MCF 10A (cell line): ENCODE data around the gene SLC24A3. TPM values are rescaled to one million over a fixed set of nuclear protein-coding genes. Genes with fewer than 3 reads are reported as not detected.

Experiments
- BruUV-seq: library from RNA; stranded (reverse); fragments of 400-500 nt; replicated peaks from 2 replicates; lab custom pipeline; 2021; lab: Mats Ljungman, UMichigan
- CTCF ChIA-PET: fragments of 300-600 bp; sonication (Branson Sonifier 250); formaldehyde crosslinking; extraction: SDS; loops from one replicate; lab custom pipeline; 2021; ENCODE audit warnings: antibody characterized with exemption, inconsistent platforms; lab: Yijun Ruan, JAX
- POLR2A ChIA-PET: fragments of 300-600, 350-650 bp; sonication (Branson Sonifier 250); formaldehyde crosslinking; extraction: SDS; loops from one replicate; lab custom pipeline; 2020; ENCODE audit warnings: antibody characterized with exemption, inconsistent platforms; lab: Yijun Ruan, JAX
- DNase-seq: peaks from one replicate; pipeline ENCODE4 v3.0.0-alpha.2; 2018; ENCODE audit not compliant: unreplicated experiment
- H3K27ac Mint-ChIP-seq: one replicate; pipeline ENCODE4 v1.8.0; 2022; ENCODE audit warnings: mild to moderate bottlenecking, low read depth, mixed read lengths; ENCODE audit not compliant: unreplicated experiment
- H3K27me3 Mint-ChIP-seq: one replicate; pipeline ENCODE4 v1.8.0; 2022; ENCODE audit warnings: mixed read lengths; ENCODE audit not compliant: insufficient read depth, unreplicated experiment
- H3K36me3 Mint-ChIP-seq: one replicate; pipeline ENCODE4 v1.8.0; 2022; ENCODE audit warnings: mild to moderate bottlenecking, moderate library complexity, mixed read lengths; ENCODE audit not compliant: insufficient read depth, unreplicated experiment
- H3K4me1 Mint-ChIP-seq: one replicate; pipeline ENCODE4 v1.8.0; 2022; ENCODE audit warnings: mixed read lengths; ENCODE audit not compliant: insufficient read depth, unreplicated experiment
- H3K4me3 Mint-ChIP-seq: one replicate; pipeline ENCODE4 v1.8.0; 2022; ENCODE audit warnings: mild to moderate bottlenecking, moderate library complexity, mixed read lengths; ENCODE audit not compliant: unreplicated experiment
- H3K9me3 Mint-ChIP-seq: one replicate; pipeline ENCODE4 v1.8.0; 2022; ENCODE audit warnings: mixed read lengths; ENCODE audit not compliant: unreplicated experiment
- intact Hi-C: fragments of 100-400 bp; cut with micrococcal nuclease; formaldehyde crosslinking; loops from 2 replicates; pipeline ENCODE4 v1.14.1; 2022
- total RNA-seq: library from RNA; stranded (reverse); gene quantifications from 2 replicates; pipeline ENCODE4 v1.2.3, GENCODE V29; 2022
- TF ChIP-seq, protein P1 (sequence below): fragments of 200-600 bp; IDR thresholded peaks from one replicate; pipeline ENCODE4 v1.8.0; 2022; ENCODE audit warnings: antibody characterized with exemption, mild to moderate bottlenecking; ENCODE audit not compliant: unreplicated experiment

The SLC24A3 gene
- total RNA-seq, 1 experiment from 2014 or later = not detected

DNA sequence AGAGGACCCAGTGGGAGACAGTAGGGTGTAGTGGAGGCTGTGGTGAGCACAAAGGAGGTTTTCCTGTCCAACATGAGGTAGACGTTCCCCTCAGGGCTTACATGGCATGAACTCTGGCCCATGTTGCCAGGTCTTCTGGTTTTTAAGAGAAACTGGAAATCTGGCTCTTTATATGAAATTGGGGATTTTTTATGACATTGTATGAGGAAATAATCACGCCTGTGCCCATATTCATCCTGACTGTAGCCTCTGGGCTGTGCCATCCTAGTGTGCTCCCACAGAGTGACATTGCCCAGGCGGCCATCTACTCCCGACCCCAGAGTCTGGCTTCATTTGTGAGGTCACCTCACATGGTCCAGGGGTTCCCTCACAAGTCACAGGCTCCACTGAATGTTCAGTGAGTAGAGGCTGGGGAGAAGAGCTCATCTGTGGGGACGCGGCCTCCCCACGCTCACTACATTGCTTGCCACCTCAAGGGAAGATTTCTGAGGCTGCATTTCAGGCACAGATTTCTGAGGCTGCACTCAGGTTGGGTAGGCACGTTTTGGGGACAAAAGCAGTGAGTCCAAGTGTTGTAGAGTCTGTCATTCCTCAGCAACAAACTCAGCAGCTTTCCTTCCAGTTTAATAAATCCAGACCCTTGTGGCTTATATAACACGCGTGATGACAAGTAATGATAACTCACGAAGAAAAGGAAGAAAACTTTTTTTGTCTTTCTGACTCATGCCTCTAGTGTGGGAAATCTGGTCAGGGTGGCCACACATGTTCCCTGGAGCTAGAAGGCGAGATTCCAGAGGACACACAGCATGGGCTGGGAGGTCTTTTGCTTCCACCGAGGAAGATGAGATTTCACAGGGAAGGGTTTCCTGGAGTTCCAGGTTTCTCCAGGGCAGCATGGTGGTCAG, 41.7 kb downstream of the SLC24A3 start:
- Mint-ChIP-seq H3K4me1 (peaks cover 25% of the 10 kb centered on the region), H3K36me3 (no peaks in the 10 kb centered on the region), H3K4me3 (no peak overlapping the region), H3K27me3 (no peaks in the 10 kb centered on the region), H3K9me3 (no peaks in the 10 kb centered on the region), H3K27ac (no peak overlapping the region)
- intact Hi-C loops = no loop called here
- POLR2A ChIA-PET = no interaction called here
- BruUV-seq = no TSS peak
- TF ChIP-seq, protein P1, sequence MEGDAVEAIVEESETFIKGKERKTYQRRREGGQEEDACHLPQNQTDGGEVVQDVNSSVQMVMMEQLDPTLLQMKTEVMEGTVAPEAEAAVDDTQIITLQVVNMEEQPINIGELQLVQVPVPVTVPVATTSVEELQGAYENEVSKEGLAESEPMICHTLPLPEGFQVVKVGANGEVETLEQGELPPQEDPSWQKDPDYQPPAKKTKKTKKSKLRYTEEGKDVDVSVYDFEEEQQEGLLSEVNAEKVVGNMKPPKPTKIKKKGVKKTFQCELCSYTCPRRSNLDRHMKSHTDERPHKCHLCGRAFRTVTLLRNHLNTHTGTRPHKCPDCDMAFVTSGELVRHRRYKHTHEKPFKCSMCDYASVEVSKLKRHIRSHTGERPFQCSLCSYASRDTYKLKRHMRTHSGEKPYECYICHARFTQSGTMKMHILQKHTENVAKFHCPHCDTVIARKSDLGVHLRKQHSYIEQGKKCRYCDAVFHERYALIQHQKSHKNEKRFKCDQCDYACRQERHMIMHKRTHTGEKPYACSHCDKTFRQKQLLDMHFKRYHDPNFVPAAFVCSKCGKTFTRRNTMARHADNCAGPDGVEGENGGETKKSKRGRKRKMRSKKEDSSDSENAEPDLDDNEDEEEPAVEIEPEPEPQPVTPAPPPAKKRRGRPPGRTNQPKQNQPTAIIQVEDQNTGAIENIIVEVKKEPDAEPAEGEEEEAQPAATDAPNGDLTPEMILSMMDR = no peak
- peak; percentile 56 for DNase-seq
- CTCF ChIA-PET = interaction anchor here (0.6 kb wide), 3 partner anchors 107 to 831 kb away, joined by 3 to 4 read pairs (median 3); no protein-coding TSS in a partner anchor

DNA sequence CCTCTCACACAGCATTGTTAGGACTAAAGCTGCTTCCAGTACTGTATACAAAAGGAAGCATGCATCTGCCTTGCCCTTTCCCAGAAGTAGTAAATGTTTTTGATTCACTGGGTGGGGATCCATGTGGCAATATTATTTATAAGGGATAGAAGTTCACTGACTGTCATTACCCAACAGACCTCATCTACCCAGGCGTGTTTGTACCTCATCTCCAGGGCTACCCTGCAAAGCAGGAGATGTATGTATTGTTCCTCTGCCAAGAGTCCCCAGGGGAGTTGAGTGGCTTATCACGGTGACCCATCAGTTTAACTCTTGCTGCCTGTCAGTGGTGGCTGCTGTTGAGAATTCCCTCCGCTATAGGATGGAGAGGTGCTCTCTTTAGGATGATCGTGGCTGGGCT, 42.5 kb downstream of the SLC24A3 start:
- no peaks in the 10 kb centered on the region for H3K36me3 Mint-ChIP-seq
- POLR2A ChIA-PET = no interaction called here
- no peak overlapping the region for H3K27ac Mint-ChIP-seq
- peaks cover 6% of the 10 kb centered on the region for H3K9me3 Mint-ChIP-seq
- DNase-seq = peak; percentile 38
- CTCF ChIA-PET = interaction anchor here (0.6 kb wide), 1 partner anchor 832 kb away, joined by 4 read pairs; no protein-coding TSS in a partner anchor
- H3K4me3 Mint-ChIP-seq = no peak overlapping the region
- no peaks in the 10 kb centered on the region for H3K27me3 Mint-ChIP-seq
- intact Hi-C loops = no loop called here
- BruUV-seq = no TSS peak
- TF ChIP-seq, protein P1 = no peak
- peaks cover 25% of the 10 kb centered on the region for H3K4me1 Mint-ChIP-seq

DNA sequence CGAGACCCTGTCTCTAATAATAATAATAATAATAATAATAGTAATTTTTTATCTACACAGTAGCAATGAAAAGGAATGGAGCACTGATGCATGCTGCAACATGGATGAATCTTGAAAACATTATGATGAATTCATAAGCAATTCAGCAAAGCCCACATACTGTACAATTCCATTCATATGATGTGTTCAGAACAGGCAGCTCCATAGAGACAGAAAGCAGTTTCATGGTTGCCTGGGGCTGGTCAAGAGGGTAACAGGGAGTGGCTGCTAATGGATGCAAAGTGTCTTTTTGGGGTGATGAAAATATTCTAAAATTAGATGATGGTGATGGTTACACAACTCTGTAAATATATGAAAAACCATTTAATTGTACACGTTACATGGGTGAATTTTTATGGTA, 43.6 kb downstream of the SLC24A3 start:
- ChIA-PET POLR2A (no interaction called here), CTCF (interaction anchor here (1.4 kb wide), 1 partner anchor 50 kb away, joined by 4 read pairs; no protein-coding TSS in a partner anchor)
- peaks cover 7% of the 10 kb centered on the region for H3K9me3 Mint-ChIP-seq
- DNase-seq = peak; percentile 49
- no peaks in the 10 kb centered on the region for H3K36me3 Mint-ChIP-seq
- intact Hi-C loops = no loop called here
- no peaks in the 10 kb centered on the region for H3K27me3 Mint-ChIP-seq
- no peak overlapping the region for H3K4me3 Mint-ChIP-seq
- no TSS peak for BruUV-seq
- H3K27ac Mint-ChIP-seq = peak overlapping the region; percentile 35
- peaks cover 25% of the 10 kb centered on the region for H3K4me1 Mint-ChIP-seq
- TF ChIP-seq, protein P1 = no peak

DNA sequence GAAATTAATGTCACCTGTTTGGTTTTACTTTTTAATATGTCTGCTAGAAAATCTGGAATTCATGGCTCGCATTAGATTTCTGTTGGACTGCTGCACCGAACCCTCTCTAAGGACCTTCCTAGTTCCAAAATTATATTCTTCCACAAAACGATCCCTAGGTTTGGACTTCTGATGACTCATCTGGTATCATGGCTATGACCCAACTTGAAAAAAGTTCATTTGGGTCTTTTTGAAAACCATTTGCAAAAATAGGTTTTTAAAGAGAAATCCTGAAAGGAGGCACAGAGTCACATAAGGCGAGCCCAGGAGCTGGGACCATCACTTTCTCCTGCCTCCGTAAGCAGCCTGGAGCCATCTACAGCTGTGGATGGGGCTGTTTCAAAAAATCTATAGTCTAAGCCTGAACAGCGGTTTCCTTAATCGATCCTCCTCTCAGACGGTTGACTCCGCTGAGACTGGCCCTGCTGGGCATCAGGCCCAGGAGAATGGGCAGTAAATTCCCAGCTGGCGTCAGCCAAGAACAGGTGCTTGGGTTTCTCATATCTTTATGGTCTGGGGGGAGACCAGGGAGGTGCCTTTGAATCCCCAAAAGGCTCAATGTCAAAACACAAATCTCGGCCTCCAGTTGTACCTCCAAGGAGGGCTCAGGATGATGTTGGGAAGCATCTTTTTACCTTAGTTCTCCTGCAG, 44.6 kb downstream of the SLC24A3 start:
- CTCF ChIA-PET = interaction anchor here (0.6 to 1.4 kb wide), 6 partner anchors 51 to 1863 kb away, joined by 3 to 4 read pairs (median 3); no protein-coding TSS in a partner anchor
- H3K36me3 Mint-ChIP-seq = no peaks in the 10 kb centered on the region
- POLR2A ChIA-PET = no interaction called here

More for the DNA sequence above, 44.6 kb downstream of the SLC24A3 start:
- Mint-ChIP-seq H3K27me3 (no peaks in the 10 kb centered on the region), H3K4me3 (no peak overlapping the region), H3K4me1 (peaks cover 22% of the 10 kb centered on the region), H3K27ac (no peak overlapping the region), H3K9me3 (peaks cover 7% of the 10 kb centered on the region)
- DNase-seq = no peak
- BruUV-seq = no TSS peak
- intact Hi-C loops = no loop called here
- TF ChIP-seq, protein P1 = no peak
